Osteoblast (primary cell): ENCODE data around the gene CCKAR. TPM values are rescaled to one million over a fixed set of nuclear protein-coding genes. Genes with fewer than 3 reads are reported as not detected.

Experiments
- DNase-seq: peaks from one replicate; pipeline ENCODE4 v3.0.0; 2011; ENCODE audit warnings: low spot score, mixed read lengths; ENCODE audit not compliant: insufficient read length; ENCODE audit errors: missing footprints
- H2AFZ ChIP-seq: 2 replicates; pipeline ENCODE4 v1.6.0; 2011; ENCODE audit warnings: mild to moderate bottlenecking, low read length
- H3K27ac ChIP-seq: 2 replicates; pipeline ENCODE4 v1.5.1; 2011; ENCODE audit warnings: mild to moderate bottlenecking, low read depth, low read length, moderate library complexity
- H3K27me3 ChIP-seq: 2 replicates; pipeline ENCODE4 v1.6.0; 2012; ENCODE audit warnings: mild to moderate bottlenecking, control low read depth, inconsistent platforms, low read length, moderate library complexity; ENCODE audit not compliant: insufficient read depth
- H3K36me3 ChIP-seq: 2 replicates; pipeline ENCODE4 v1.5.1; 2011; ENCODE audit warnings: mild to moderate bottlenecking, low read length, control low read depth, moderate library complexity; ENCODE audit not compliant: insufficient read depth
- H3K4me1 ChIP-seq: 2 replicates; pipeline ENCODE4 v1.5.1; 2011; ENCODE audit warnings: mild to moderate bottlenecking, low read length, control low read depth, moderate library complexity; ENCODE audit not compliant: insufficient read depth
- H3K4me2 ChIP-seq: 2 replicates; pipeline ENCODE4 v1.6.0; 2011; ENCODE audit warnings: mild to moderate bottlenecking, low read length; ENCODE audit not compliant: insufficient read depth
- H3K4me3 ChIP-seq: fragments of 200-600 bp; sonication (generic); 3 replicates; pipeline ENCODE4 v1.5.1; 2012; ENCODE audit warnings: mild to moderate bottlenecking, low read length, inconsistent platforms; ENCODE audit not compliant: insufficient read depth
- H3K79me2 ChIP-seq: 2 replicates; pipeline ENCODE4 v1.6.0; 2012; ENCODE audit warnings: mild to moderate bottlenecking, low read length, control low read depth, inconsistent platforms; ENCODE audit not compliant: insufficient read depth
- H3K9me3 ChIP-seq: 2 replicates; pipeline ENCODE4 v1.5.1; 2011; ENCODE audit warnings: low read depth, low read length, control low read depth
- H4K20me1 ChIP-seq: 2 replicates; pipeline ENCODE4 v1.6.0; 2012; ENCODE audit warnings: mild to moderate bottlenecking, low read length, control low read depth; ENCODE audit not compliant: insufficient read depth
- total RNA-seq: library from RNA; depleted of rRNA; stranded (reverse); fragments of >200 nt; gene quantifications from 2 replicates; pipeline ENCODE4 v1.2.3, GENCODE V29; 2012
- TF ChIP-seq, protein P1 (sequence below): IDR thresholded peaks from 2 replicates; pipeline ENCODE4 v1.5.1; 2011; ENCODE audit warnings: mild to moderate bottlenecking, low read depth, low read length, moderate library complexity; ENCODE audit errors: extremely low read depth

Gene CCKAR
- total RNA-seq, 1 donor: 2.5 TPM

DNA sequence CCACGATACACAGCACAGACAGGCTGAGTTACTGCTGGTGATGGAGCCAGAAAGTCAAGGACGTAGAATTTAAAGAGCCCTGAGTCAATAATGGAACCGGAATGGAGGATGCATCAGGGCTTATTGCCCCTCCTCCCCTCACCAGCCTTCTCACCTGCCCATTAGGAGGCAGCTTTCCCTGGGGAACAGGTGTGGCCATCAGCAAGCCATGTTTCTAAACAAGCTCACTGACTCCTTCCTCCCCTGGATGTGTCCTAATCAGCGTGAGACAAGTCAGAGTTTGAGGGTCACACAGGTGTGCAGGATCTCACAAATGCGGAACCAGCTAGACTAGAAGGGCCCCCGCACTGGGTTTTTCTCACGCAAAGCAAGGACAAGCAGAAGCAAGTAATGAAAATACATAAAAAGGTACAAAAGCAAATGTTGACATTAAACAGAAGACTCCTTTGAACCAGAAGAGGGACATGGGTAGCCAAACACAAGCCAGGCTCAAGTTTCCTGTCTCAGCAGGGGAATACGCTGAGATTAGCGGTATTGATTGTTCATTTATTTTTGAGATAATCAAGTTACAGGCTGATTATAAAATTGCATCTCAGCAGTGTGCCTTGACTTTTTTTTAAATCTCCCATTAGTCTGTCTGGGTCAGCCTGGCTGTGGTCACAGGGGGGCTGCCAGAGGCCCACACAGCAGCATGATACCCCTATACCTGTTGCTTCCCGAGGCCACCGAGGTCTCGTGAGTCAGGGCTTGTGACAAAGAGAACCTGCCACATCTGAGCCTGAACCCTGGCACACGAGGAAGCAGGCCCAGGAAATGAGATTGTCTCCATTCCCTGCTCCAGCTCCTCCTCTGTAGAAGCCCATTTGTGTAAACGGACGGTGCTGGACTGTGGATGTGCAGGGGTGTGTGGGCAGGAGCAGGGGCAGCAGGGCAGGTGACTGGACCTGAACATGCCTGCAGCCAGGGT, 37.4 kb downstream of the CCKAR start:
- Histone ChIP-seq H3K79me2 (no peaks in the 10 kb centered on the region), H3K27ac (no peak overlapping the region), H3K27me3 (no peaks in the 10 kb centered on the region), H3K4me3 (no peak overlapping the region), H3K36me3 (no peaks in the 10 kb centered on the region), H3K9me3 (no peaks in the 10 kb centered on the region), H4K20me1 (no peaks in the 10 kb centered on the region), H3K4me1 (peaks cover 14% of the 10 kb centered on the region), H2AFZ (no peak overlapping the region), H3K4me2 (no peak overlapping the region)
- TF ChIP-seq, protein P1, sequence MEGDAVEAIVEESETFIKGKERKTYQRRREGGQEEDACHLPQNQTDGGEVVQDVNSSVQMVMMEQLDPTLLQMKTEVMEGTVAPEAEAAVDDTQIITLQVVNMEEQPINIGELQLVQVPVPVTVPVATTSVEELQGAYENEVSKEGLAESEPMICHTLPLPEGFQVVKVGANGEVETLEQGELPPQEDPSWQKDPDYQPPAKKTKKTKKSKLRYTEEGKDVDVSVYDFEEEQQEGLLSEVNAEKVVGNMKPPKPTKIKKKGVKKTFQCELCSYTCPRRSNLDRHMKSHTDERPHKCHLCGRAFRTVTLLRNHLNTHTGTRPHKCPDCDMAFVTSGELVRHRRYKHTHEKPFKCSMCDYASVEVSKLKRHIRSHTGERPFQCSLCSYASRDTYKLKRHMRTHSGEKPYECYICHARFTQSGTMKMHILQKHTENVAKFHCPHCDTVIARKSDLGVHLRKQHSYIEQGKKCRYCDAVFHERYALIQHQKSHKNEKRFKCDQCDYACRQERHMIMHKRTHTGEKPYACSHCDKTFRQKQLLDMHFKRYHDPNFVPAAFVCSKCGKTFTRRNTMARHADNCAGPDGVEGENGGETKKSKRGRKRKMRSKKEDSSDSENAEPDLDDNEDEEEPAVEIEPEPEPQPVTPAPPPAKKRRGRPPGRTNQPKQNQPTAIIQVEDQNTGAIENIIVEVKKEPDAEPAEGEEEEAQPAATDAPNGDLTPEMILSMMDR: no peak
- DNase-seq: no peak

DNA sequence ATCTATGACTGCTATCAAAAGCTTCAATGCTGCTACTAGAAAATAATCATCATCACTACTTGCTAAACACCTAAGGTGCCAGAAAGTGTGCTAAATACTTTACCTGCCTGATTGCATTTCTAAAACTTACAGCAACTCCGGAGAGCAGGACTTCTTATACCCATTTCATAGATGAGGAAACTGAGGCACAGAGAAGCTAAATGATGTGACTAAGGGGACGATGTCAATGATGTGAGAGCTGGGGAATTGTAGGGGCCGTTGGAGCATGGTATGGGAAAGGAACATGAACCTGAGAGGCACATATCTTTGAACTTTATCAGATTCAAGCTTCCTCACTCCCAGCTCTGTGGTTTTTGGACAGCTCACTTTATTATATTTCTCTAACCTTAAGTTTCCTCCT, 38.7 kb downstream of the CCKAR start:
- Histone ChIP-seq H3K79me2 (no peaks in the 10 kb centered on the region), H3K27ac (no peak overlapping the region), H2AFZ (no peak overlapping the region), H4K20me1 (no peaks in the 10 kb centered on the region), H3K4me1 (peaks cover 9% of the 10 kb centered on the region), H3K27me3 (no peaks in the 10 kb centered on the region), H3K9me3 (no peaks in the 10 kb centered on the region), H3K4me3 (no peak overlapping the region), H3K4me2 (no peak overlapping the region), H3K36me3 (no peaks in the 10 kb centered on the region)
- TF ChIP-seq, protein P1: no peak
- DNase-seq: no peak

DNA sequence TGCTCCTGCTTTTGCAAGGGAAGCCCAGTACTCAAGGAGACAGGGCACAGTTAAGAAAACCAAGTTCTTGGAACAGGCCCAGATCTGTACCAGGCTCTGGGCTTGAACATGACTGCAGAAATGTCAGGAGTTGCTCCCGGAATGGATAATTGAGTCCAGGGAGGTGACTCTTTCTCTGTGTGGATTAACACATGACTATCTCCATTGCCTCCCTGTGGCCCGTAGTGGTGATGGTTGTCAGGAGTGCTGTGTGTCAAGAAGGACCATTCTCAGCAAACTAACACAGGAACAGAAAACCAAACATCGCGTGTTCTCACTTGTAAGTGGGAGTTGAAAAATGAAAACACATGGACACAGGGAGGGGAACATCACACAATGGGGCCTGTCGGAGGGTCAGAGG, 39.9 kb downstream of the CCKAR start:
- H4K20me1 ChIP-seq: no peaks in the 10 kb centered on the region
- no peak overlapping the region for H2AFZ ChIP-seq
- no peak for DNase-seq
- H3K4me1 ChIP-seq: peaks cover 4% of the 10 kb centered on the region
- H3K4me3 ChIP-seq: no peak overlapping the region
- no peak overlapping the region for H3K4me2 ChIP-seq
- H3K27ac ChIP-seq: no peak overlapping the region
- no peaks in the 10 kb centered on the region for H3K9me3 ChIP-seq
- no peaks in the 10 kb centered on the region for H3K79me2 ChIP-seq
- TF ChIP-seq, protein P1: no peak
- no peaks in the 10 kb centered on the region for H3K36me3 ChIP-seq
- H3K27me3 ChIP-seq: no peaks in the 10 kb centered on the region

DNA sequence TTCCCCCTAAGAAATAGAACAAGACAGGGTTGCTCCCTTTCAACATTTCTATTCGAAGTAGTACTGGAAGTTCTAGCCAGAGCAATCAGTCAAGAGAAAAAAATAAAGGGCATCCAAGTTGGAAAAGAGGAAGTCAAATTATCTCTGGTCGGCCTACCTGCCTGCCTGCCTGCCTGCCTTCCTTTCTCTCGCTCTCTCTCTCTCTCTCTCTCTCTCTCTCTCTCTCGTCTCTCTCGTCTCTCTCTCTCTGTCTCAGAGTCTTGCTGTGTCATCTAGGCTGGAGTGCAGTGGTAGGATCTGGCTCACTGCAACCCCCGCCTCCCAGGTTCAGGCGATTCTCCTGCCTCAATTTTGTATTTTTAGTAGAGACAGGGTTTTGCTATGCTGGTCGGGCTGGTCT, 42.9 kb downstream of the CCKAR start:
- Histone ChIP-seq H3K27ac (no peak overlapping the region), H3K4me2 (no peak overlapping the region), H3K4me3 (no peak overlapping the region), H3K36me3 (no peaks in the 10 kb centered on the region), H3K4me1 (peaks cover 2% of the 10 kb centered on the region), H3K27me3 (no peaks in the 10 kb centered on the region), H3K79me2 (no peaks in the 10 kb centered on the region), H3K9me3 (no peaks in the 10 kb centered on the region), H4K20me1 (no peaks in the 10 kb centered on the region), H2AFZ (no peak overlapping the region)
- TF ChIP-seq, protein P1: no peak
- no peak for DNase-seq
